Mesendoderm (in vitro differentiated cells): ENCODE results near the gene PKIG.

Experiments used
- DNase-seq: peaks from one replicate; pipeline ENCODE4 v3.0.0; 2013
- H2AK5ac ChIP-seq: 2 replicates; pipeline ENCODE4 v1.6.1; 2013; ENCODE audit warnings: low read length, inconsistent platforms
- H2BK120ac ChIP-seq: 2 replicates; pipeline ENCODE4 v1.6.1; 2013; ENCODE audit warnings: low read depth, mild to moderate bottlenecking, low read length, moderate library complexity, mixed read lengths
- H2BK15ac ChIP-seq: replicated peaks from 2 replicates; pipeline ENCODE4 v1.6.1; 2013; ENCODE audit warnings: low read depth, mild to moderate bottlenecking, moderate library complexity
- H2BK5ac ChIP-seq: 2 replicates; pipeline ENCODE4 v1.6.1; 2013; ENCODE audit warnings: low read length, inconsistent platforms
- H3K18ac ChIP-seq: 2 replicates; pipeline ENCODE4 v1.6.1; 2013; ENCODE audit warnings: mild to moderate bottlenecking, low read length, mixed read lengths
- H3K23ac ChIP-seq: one replicate; pipeline ENCODE4 v1.6.1; 2013; ENCODE audit warnings: low read length
- H3K27ac ChIP-seq: 2 replicates; pipeline ENCODE4 v1.5.1; 2013; ENCODE audit warnings: low read depth, mild to moderate bottlenecking, inconsistent platforms, low read length, moderate library complexity
- H3K27me3 ChIP-seq: 2 replicates; pipeline ENCODE4 v1.6.1; 2013; ENCODE audit warnings: low read length, control low read depth, mild to moderate bottlenecking, inconsistent platforms; ENCODE audit not compliant: insufficient read depth, poor library complexity
- H3K36me3 ChIP-seq: 2 replicates; pipeline ENCODE4 v1.6.1; 2013; ENCODE audit warnings: low read length, inconsistent platforms; ENCODE audit not compliant: control insufficient read depth, insufficient read depth
- H3K4ac ChIP-seq: one replicate; pipeline ENCODE4 v1.6.1; 2013; ENCODE audit warnings: low read depth, mild to moderate bottlenecking, low read length, moderate library complexity
- H3K4me1 ChIP-seq: 2 replicates; pipeline ENCODE4 v1.6.1; 2013; ENCODE audit warnings: low read depth, low read length, inconsistent platforms; ENCODE audit not compliant: control insufficient read depth
- H3K4me2 ChIP-seq: 2 replicates; pipeline ENCODE4 v1.6.1; 2013; ENCODE audit warnings: low read length
- H3K4me3 ChIP-seq: 2 replicates; pipeline ENCODE4 v1.5.1; 2013; ENCODE audit warnings: mild to moderate bottlenecking, low read length
- H3K56ac ChIP-seq: one replicate; pipeline ENCODE4 v1.6.1; 2013; ENCODE audit warnings: low read length
- H3K79me1 ChIP-seq: 2 replicates; pipeline ENCODE4 v1.6.1; 2013; ENCODE audit warnings: low read length, inconsistent platforms
- H3K79me2 ChIP-seq: 2 replicates; pipeline ENCODE4 v1.6.1; 2013; ENCODE audit warnings: mild to moderate bottlenecking, low read length; ENCODE audit not compliant: control insufficient read depth, insufficient read depth
- H3K9ac ChIP-seq: 2 replicates; pipeline ENCODE4 v1.6.1; 2013; ENCODE audit warnings: low read length, inconsistent platforms
- H4K5ac ChIP-seq: one replicate; pipeline ENCODE4 v1.6.1; 2013; ENCODE audit warnings: low read length
- H4K8ac ChIP-seq: one replicate; pipeline ENCODE4 v1.6.1; 2013; ENCODE audit warnings: low read depth, mild to moderate bottlenecking, control low read depth, low read length, moderate library complexity
- WGBS: extraction: QIAGEN DNeasy Blood & Tissue Kit; methylation state at CpG from one replicate; pipeline ENCODE4 v1.1.7; 2013; ENCODE audit warnings: low lambda C conversion rate, missing lambda C conversion rate; ENCODE audit not compliant: insufficient coverage; ENCODE audit errors: extremely low coverage; 5-methylcytosine and 5-hydroxymethylcytosine counted together

The PKIG gene

DNA sequence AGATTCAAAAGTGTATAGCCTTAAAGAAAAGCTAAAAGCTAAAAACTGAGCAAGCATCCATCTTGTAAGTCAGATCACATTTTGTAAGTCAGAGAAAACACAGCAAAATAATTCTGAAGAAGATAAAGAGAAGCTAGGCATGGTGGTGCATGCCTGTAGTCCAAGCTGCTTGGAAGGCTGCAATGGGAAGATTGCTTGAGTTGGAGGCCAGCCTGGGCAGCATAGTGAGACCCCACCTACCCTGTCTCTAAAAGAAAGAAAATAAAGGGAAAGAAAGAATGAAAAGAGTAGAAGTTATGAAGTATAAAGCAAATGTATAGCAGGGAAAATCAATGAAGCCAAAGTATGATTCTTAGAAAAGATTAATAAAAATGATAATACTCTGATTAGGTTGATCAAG, 20.5 kb upstream of the PKIG start:
- H4K8ac ChIP-seq, result no peak overlapping the region
- H3K27ac ChIP-seq, result no peak overlapping the region
- H2AK5ac ChIP-seq, result no peak overlapping the region
- H3K23ac ChIP-seq, result no peak overlapping the region
- H3K4me3 ChIP-seq, result no peak overlapping the region
- H2BK120ac ChIP-seq, result no peak overlapping the region
- no peaks in the 10 kb centered on the region for H3K79me1 ChIP-seq
- H3K4me1 ChIP-seq, result no peaks in the 10 kb centered on the region
- H3K9ac ChIP-seq, result no peak overlapping the region
- no peak overlapping the region for H2BK15ac ChIP-seq
- no peak overlapping the region for H3K4me2 ChIP-seq
- no peaks in the 10 kb centered on the region for H3K36me3 ChIP-seq
- H3K79me2 ChIP-seq, result no peaks in the 10 kb centered on the region
- no peak overlapping the region for H4K5ac ChIP-seq
- no peak overlapping the region for H3K18ac ChIP-seq
- no peak overlapping the region for H2BK5ac ChIP-seq
- no peaks in the 10 kb centered on the region for H3K27me3 ChIP-seq
- H3K4ac ChIP-seq, result no peak overlapping the region
- H3K56ac ChIP-seq, result no peak overlapping the region
- no peak for DNase-seq

DNA sequence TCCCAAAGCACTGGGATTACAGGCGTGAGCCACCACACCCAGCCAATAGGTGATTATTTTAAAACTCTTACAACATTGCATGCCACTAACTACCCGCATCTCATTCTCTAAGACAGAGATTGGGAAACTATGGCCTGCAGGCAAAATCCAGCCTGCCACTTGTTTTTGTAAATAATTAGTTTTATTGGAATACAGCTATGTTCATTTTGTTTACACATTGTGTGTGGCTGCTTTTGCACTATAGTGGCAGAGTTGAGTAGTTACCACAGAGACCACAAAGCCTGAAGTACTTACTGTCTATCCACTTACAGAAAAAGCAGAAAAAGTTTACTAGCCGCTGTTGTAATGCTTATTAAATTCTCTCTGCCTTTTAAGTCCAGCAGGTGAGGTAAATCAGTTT, 16.4 kb upstream of the PKIG start:
- H3K9ac ChIP-seq, result no peak overlapping the region
- no peak overlapping the region for H2AK5ac ChIP-seq
- peaks cover 1% of the 10 kb centered on the region for H3K79me1 ChIP-seq
- H2BK120ac ChIP-seq, result no peak overlapping the region
- H3K56ac ChIP-seq, result no peak overlapping the region
- DNase-seq, result no peak
- no peak overlapping the region for H4K5ac ChIP-seq
- no peaks in the 10 kb centered on the region for H3K79me2 ChIP-seq
- H2BK15ac ChIP-seq, result no peak overlapping the region
- no peak overlapping the region for H3K4me2 ChIP-seq
- H3K4me1 ChIP-seq, result no peaks in the 10 kb centered on the region
- no peak overlapping the region for H3K27ac ChIP-seq
- H3K4ac ChIP-seq, result no peak overlapping the region
- no peak overlapping the region for H3K18ac ChIP-seq
- no peak overlapping the region for H2BK5ac ChIP-seq
- H4K8ac ChIP-seq, result no peak overlapping the region
- no peaks in the 10 kb centered on the region for H3K36me3 ChIP-seq
- no peak overlapping the region for H3K4me3 ChIP-seq
- no CpG with 5 or more reads among the region's 3 CpGs for WGBS
- H3K23ac ChIP-seq, result no peak overlapping the region
- H3K27me3 ChIP-seq, result no peaks in the 10 kb centered on the region

- Histone ChIP-seq H2BK120ac (no peak overlapping the region), H3K36me3 (no peaks in the 10 kb centered on the region), H3K4me2 (no peak overlapping the region), H3K4me1 (no peaks in the 10 kb centered on the region), H3K27me3 (no peaks in the 10 kb centered on the region), H3K23ac (no peak overlapping the region), H3K79me2 (no peaks in the 10 kb centered on the region), H2AK5ac (no peak overlapping the region), H3K4ac (no peak overlapping the region), H3K4me3 (no peak overlapping the region), H2BK5ac (no peak overlapping the region), H3K9ac (no peak overlapping the region), H2BK15ac (no peak overlapping the region), H3K79me1 (peaks cover 1% of the 10 kb centered on the region), H4K5ac (no peak overlapping the region), H3K18ac (no peak overlapping the region), H3K56ac (no peak overlapping the region), H4K8ac (no peak overlapping the region), H3K27ac (no peak overlapping the region)
- DNase-seq, result no peak
These were observed 15.6 kb upstream of the PKIG start for GRCh38 chr20:44566811-44567210.

DNA sequence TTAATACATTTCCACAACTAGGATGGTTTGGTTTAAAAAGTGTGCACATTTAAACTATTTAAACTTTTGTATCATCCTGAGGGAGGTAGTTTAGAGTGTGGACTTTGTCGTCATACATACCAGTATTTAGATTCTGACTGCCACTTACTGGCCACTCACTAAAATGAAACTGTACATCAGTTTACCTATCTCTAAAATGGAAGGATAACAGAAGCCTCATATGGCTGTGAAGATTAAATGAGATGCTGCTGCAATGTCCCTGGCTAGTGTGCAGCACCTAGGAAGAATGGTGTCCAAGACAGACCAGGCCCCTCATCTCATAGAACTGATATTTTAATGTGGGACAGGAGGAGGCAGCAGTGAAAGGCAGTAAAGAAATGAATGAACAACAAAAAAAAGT, 12.0 kb upstream of the PKIG start:
- Histone ChIP-seq H3K9ac (no peak overlapping the region), H3K56ac (no peak overlapping the region), H4K8ac (no peak overlapping the region), H4K5ac (no peak overlapping the region), H3K79me2 (no peaks in the 10 kb centered on the region), H3K79me1 (peaks cover 3% of the 10 kb centered on the region), H3K18ac (no peak overlapping the region), H3K4me3 (no peak overlapping the region), H2AK5ac (no peak overlapping the region), H3K23ac (no peak overlapping the region), H3K27me3 (no peaks in the 10 kb centered on the region), H3K27ac (no peak overlapping the region), H3K36me3 (no peaks in the 10 kb centered on the region), H3K4me1 (no peaks in the 10 kb centered on the region), H3K4ac (no peak overlapping the region), H3K4me2 (no peak overlapping the region), H2BK15ac (no peak overlapping the region), H2BK120ac (no peak overlapping the region), H2BK5ac (peak overlapping the region; percentile 23)
- DNase-seq, result no peak
- no CpG with 5 or more reads among the region's 1 CpG for WGBS

DNA sequence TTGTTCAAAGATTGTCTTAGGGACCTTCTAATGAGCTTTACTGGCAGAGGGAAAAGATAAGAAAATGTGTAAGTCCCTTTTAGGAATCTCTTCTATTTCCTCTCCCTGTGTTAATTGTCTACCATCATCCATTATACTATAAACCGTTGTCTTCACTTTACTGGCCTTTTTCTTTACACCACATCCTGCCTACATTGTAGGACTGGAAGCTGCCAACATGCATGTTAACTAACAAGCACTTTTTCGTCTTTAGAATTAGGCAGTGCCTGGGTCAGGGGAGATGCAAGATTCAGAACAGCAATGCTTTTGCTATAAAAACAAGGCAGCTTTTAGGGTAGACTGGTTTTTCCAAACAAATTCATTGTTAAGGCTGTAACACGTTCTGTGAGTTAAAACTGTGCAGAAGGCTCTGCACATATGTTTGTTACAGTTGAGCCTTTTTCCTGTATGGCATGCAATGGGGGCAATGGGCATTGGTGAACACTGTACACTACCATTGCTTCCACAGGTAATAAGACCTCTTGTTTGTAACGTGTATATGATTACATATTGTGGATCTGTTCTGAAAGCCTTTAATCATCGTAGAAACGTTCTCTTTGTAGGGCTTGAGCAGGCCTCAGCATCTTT, 10.9 kb upstream of the PKIG start:
- H3K27me3 ChIP-seq, result no peaks in the 10 kb centered on the region
- H3K4me1 ChIP-seq, result no peaks in the 10 kb centered on the region
- H3K56ac ChIP-seq, result no peak overlapping the region
- no peaks in the 10 kb centered on the region for H3K79me2 ChIP-seq
- no peak overlapping the region for H4K5ac ChIP-seq
- H2BK5ac ChIP-seq, result no peak overlapping the region
- H3K4ac ChIP-seq, result no peak overlapping the region
- no peak overlapping the region for H2BK120ac ChIP-seq
- H3K36me3 ChIP-seq, result no peaks in the 10 kb centered on the region
- H3K79me1 ChIP-seq, result peaks cover 3% of the 10 kb centered on the region
- H2AK5ac ChIP-seq, result no peak overlapping the region
- no peak overlapping the region for H3K23ac ChIP-seq
- no peak overlapping the region for H3K4me3 ChIP-seq
- H3K27ac ChIP-seq, result no peak overlapping the region
- H3K4me2 ChIP-seq, result no peak overlapping the region
- H3K9ac ChIP-seq, result no peak overlapping the region
- H3K18ac ChIP-seq, result no peak overlapping the region
- WGBS, result no CpG with 5 or more reads among the region's 6 CpGs
- H4K8ac ChIP-seq, result no peak overlapping the region
- no peak overlapping the region for H2BK15ac ChIP-seq
- no peak for DNase-seq
